Fibroblast of lung (primary cell): ENCODE measurements around the gene ARFGAP3.

ENCODE experiments used
- CTCF ChIP-seq, 2 donors: IDR thresholded peaks in 1 of 2; conservative IDR thresholded peaks in 1 of 2; 1 replicate in 1 of 2; 2 replicates in 1 of 2; pipeline ENCODE4 v1.5.1; 2011 to 2012; ENCODE audit warnings: low read length in 2 of 2, control low read depth in 1 of 2, inconsistent platforms in 1 of 2, low read depth in 1 of 2, mild to moderate bottlenecking in 1 of 2
- EZH2 ChIP-seq: IDR thresholded peaks from 2 replicates; pipeline ENCODE4 v1.5.1; 2012; ENCODE audit warnings: low read length, control low read depth, mild to moderate bottlenecking; ENCODE audit errors: missing control alignments

- no peak for TF ChIP-seq EZH2
- no peak for TF ChIP-seq CTCF (conservative IDR thresholded peaks at IDR 0.05 in 1 of 2, IDR thresholded peaks at IDR 0.05 in 1 of 2; ENCODE audit: low read depth in 1 of 2, low read length in 2 of 2)
Measured at GRCh38 chr22:42884616-42885375, 27.7 kb upstream of the ARFGAP3 start.
